HG02798 (cell line): Measurements from ENCODE around the gene SERP2.

Experiments used
- ATAC-seq: cut with Tn5 transposase; IDR thresholded peaks from one replicate; pipeline ENCODE4 v1.9.1; 2021; ENCODE audit warnings: mild to moderate bottlenecking; ENCODE audit not compliant: unreplicated experiment, poor library complexity

SERP2 gene

GRCh38 chr13:44429311-44429710, 55.7 kb downstream of the SERP2 start:
- ATAC-seq = no peak

- no peak for ATAC-seq
Observed at GRCh38 chr13:44431150-44431549, 57.5 kb downstream of the SERP2 start.

- ATAC-seq = no peak
Observed at GRCh38 chr13:44432650-44433049, 59.0 kb downstream of the SERP2 start.

GRCh38 chr13:44433863-44434765, 60.5 kb downstream of the SERP2 start:
- ATAC-seq = no peak

GRCh38 chr13:44434766-44435141, 61.1 kb downstream of the SERP2 start:
- ATAC-seq = no peak

GRCh38 chr13:44435142-44435918, 61.7 kb downstream of the SERP2 start:
- ATAC-seq = peak; percentile 75

GRCh38 chr13:44435919-44436510, 62.4 kb downstream of the SERP2 start:
- ATAC-seq = no peak

- ATAC-seq = no peak
Observed at GRCh38 chr13:44436589-44437337, 63.1 kb downstream of the SERP2 start.

- no peak for ATAC-seq
Observed at GRCh38 chr13:44437356-44438233, 64.0 kb downstream of the SERP2 start.

GRCh38 chr13:44438234-44438579, 64.6 kb downstream of the SERP2 start:
- ATAC-seq = no peak

- no peak for ATAC-seq
Observed at GRCh38 chr13:44439452-44440024, 65.9 kb downstream of the SERP2 start.

- ATAC-seq = no peak
Observed at GRCh38 chr13:44440046-44440608, 66.5 kb downstream of the SERP2 start.
